K562 (cell line): ENCODE results near the gene AP1S3. TPM values are rescaled to one million over a fixed set of nuclear protein-coding genes. Genes with fewer than 3 reads are reported as not detected.

Experiments used
- MBD2 ChIP-seq: sonication (generic); IDR thresholded peaks from 2 replicates; pipeline ENCODE4 v1.6.1; 2016; ENCODE audit warnings: low read depth, borderline replicate concordance
- polyA plus RNA-seq, 8 experiments: library from polyadenylated mRNA; depleted of rRNA in 4 of 8; stranded (reverse) in 5 of 8; unstranded in 3 of 8; fragments of >200 nt; fragmentation: Nextera tagmentation in 2 of 8; fragmentation: Illumina TruSeq in 1 of 8; extraction: Ambion mirVana in 2 of 8; extraction: Trizol in 1 of 8; gene quantifications; 2 replicates each; pipeline versions ENCODE4 v1.2.1 to v1.2.3, GENCODE V29; 2011 to 2014; ENCODE audit warnings: inconsistent platforms in 1 of 8, missing spikeins in 1 of 8
- total RNA-seq, 7 experiments: library from RNA; depleted of rRNA in 6 of 7; stranded (reverse); fragments of >200 nt in 6 of 7; fragmentation: Illumina TruSeq in 2 of 7; extraction: Trizol in 2 of 7; gene quantifications; 2 replicates each; pipeline versions ENCODE4 v1.2.1 to v1.2.3, GENCODE V29; 2011 to 2021; ENCODE audit warnings: low replicate concordance in 1 of 7
- TF ChIP-seq, protein P1 (sequence below), 2 experiments: fragments of 450-650 bp; formaldehyde crosslinking in 1 of 2; IDR thresholded peaks; 2 replicates each; pipeline versions ENCODE4 v1.4.0 to v1.6.1; 2014 to 2020; ENCODE audit warnings: mild to moderate bottlenecking in 2 of 2, borderline replicate concordance in 1 of 2, low read depth in 1 of 2

AP1S3 gene
- total and polyA plus RNA-seq, 9 of the 15 experiments (the other 6 are each of a cell fraction or from before 2014, with no cell fraction given), result 0.50 to 3.8 (median 2.1) TPM

DNA sequence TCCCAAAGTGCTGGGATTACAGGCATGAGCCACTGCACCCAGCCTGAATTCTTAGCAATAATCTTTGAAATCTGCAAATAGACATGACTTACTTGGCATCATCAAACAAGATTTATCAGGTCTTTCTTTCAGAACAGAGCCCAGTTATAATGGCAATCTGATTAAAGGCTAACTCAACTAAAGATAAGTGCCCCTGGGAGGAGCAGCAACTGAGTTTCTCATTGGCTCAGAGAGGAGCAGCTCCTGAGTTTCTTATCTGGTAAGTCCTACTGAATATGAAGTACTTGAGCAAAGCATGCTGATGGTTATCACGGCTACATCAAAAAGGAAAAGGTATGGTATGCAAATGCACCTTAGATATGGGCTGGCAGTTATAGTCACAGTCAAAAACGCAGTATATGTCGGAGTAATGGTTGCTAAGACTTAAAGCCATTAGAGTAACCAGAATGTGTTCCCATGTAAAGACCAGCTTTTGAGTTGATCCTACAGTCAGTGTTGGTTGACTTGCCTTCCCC lies 15.0 kb upstream of the AP1S3 start (continued):
- TF ChIP-seq, protein P1, sequence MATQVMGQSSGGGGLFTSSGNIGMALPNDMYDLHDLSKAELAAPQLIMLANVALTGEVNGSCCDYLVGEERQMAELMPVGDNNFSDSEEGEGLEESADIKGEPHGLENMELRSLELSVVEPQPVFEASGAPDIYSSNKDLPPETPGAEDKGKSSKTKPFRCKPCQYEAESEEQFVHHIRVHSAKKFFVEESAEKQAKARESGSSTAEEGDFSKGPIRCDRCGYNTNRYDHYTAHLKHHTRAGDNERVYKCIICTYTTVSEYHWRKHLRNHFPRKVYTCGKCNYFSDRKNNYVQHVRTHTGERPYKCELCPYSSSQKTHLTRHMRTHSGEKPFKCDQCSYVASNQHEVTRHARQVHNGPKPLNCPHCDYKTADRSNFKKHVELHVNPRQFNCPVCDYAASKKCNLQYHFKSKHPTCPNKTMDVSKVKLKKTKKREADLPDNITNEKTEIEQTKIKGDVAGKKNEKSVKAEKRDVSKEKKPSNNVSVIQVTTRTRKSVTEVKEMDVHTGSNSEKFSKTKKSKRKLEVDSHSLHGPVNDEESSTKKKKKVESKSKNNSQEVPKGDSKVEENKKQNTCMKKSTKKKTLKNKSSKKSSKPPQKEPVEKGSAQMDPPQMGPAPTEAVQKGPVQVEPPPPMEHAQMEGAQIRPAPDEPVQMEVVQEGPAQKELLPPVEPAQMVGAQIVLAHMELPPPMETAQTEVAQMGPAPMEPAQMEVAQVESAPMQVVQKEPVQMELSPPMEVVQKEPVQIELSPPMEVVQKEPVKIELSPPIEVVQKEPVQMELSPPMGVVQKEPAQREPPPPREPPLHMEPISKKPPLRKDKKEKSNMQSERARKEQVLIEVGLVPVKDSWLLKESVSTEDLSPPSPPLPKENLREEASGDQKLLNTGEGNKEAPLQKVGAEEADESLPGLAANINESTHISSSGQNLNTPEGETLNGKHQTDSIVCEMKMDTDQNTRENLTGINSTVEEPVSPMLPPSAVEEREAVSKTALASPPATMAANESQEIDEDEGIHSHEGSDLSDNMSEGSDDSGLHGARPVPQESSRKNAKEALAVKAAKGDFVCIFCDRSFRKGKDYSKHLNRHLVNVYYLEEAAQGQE (IDR thresholded peaks at IDR 0.05; ENCODE audit: borderline replicate concordance), result no peak
- TF ChIP-seq, protein P1 (CRISPR knock-in tag; IDR thresholded peaks at IDR 0.05; ENCODE audit: low read depth), result no peak
- no peak for TF ChIP-seq MBD2
